CD4-positive, alpha-beta T cell treated with Interleukin-15 for 4 hours (primary cell): ENCODE measurements around the gene SALL3.

Source experiments
- DNase-seq: peaks from one replicate; pipeline ENCODE4 v3.0.0-alpha.2; 2020; ENCODE audit warnings: low spot score

The SALL3 gene

GRCh38 chr18:79006106-79006795 lies 26.6 kb downstream of the SALL3 start:
- no peak for DNase-seq

- DNase-seq: no peak
Observed at GRCh38 chr18:79007440-79007839, 27.8 kb downstream of the SALL3 start.

GRCh38 chr18:79008356-79008940 lies 28.8 kb downstream of the SALL3 start:
- no peak for DNase-seq

GRCh38 chr18:79010802-79011201 lies 31.2 kb downstream of the SALL3 start:
- DNase-seq: no peak

- DNase-seq: no peak
Observed at GRCh38 chr18:79011300-79011870, 31.8 kb downstream of the SALL3 start.

- no peak for DNase-seq
Observed at GRCh38 chr18:79013869-79014268, 34.3 kb downstream of the SALL3 start.

- no peak for DNase-seq
Observed at GRCh38 chr18:79018911-79019310, 39.3 kb downstream of the SALL3 start.

- DNase-seq: no peak
Observed at GRCh38 chr18:79019881-79020280, 40.3 kb downstream of the SALL3 start.

GRCh38 chr18:79022603-79023002 lies 43.0 kb downstream of the SALL3 start:
- no peak for DNase-seq

GRCh38 chr18:79026491-79026890 lies 46.9 kb downstream of the SALL3 start:
- no peak for DNase-seq

GRCh38 chr18:79030680-79031079 lies 51.1 kb downstream of the SALL3 start:
- no peak for DNase-seq

GRCh38 chr18:79042276-79042675 lies 62.7 kb downstream of the SALL3 start:
- DNase-seq: no peak

GRCh38 chr18:79043288-79043687 lies 63.7 kb downstream of the SALL3 start:
- no peak for DNase-seq

GRCh38 chr18:79046522-79046921 lies 66.9 kb downstream of the SALL3 start:
- DNase-seq: no peak

- peak; percentile 16 for DNase-seq
Observed at GRCh38 chr18:79047556-79048244, 68.1 kb downstream of the SALL3 start.

- DNase-seq: no peak
Observed at GRCh38 chr18:79048245-79048632, 68.6 kb downstream of the SALL3 start.

GRCh38 chr18:79049506-79049905 lies 69.9 kb downstream of the SALL3 start:
- DNase-seq: no peak
